ENCODE results near the gene COL4A6.
A peak's percentile ranks its signal among the peaks of the same experiment; 100 is the strongest.
"Not testable (repeated sequence)": the region's sequence is repeated elsewhere in the genome, so short reads cannot be mapped to it uniquely, and the experiment has no call there.

COL4A6 gene

DNA sequence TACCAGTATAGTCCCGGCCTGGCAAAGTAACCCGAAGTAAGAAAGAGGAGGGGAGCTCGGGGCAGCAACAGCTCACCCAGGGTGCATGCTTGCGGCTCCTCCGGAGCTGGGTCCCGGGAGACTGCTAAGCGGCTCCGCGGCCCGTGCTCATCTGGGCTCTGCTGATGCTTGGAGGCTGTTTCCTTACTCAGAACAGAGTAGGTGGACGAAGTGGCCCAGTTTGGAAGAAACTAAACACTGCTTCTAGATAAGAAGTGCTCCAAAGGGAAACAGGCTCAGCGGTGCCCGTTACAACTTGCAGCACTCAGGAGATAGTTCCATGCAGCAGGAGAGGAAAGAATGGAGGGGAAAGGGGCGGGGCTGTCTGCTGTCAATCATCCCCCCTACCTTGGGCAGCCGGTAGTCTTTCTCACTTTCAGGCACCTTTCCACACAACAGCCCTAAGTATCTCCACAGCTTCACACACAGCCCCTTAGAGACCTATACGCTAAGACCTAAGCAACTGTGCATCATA, at the start of gene COL4A6:
TSS of gene COL4A6 (minus strand) at position 313 of the 514 bp plus-strand sequence. CDS start at position 87, 226 bp downstream.
- Histone ChIP-seq H3K27me3 (ENCODE audit: control insufficient read depth in 1 of 2, insufficient read depth in 2 of 2, low read length in 2 of 2) (peaks cover 14 to 24% of the 10 kb centered on the region in 2 donors), H3K4me3 (ENCODE audit: low read depth in 1 of 2, low read length in 2 of 2) (no peak within 1 kb of the TSS), H3K4me1 (ENCODE audit: insufficient read depth, low read length) (no peaks in the 10 kb centered on the region), H3K9ac (ENCODE audit: low read length) (no peak within 1 kb of the TSS), H3K9me3 (ENCODE audit: low read length) (no peaks in the 10 kb centered on the region), H3K27ac (ENCODE audit: low read depth, low read length) (no peak within 1 kb of the TSS), H3K36me3 (ENCODE audit: insufficient read depth, low read length) (no peaks in the 10 kb centered on the region)

DNA sequence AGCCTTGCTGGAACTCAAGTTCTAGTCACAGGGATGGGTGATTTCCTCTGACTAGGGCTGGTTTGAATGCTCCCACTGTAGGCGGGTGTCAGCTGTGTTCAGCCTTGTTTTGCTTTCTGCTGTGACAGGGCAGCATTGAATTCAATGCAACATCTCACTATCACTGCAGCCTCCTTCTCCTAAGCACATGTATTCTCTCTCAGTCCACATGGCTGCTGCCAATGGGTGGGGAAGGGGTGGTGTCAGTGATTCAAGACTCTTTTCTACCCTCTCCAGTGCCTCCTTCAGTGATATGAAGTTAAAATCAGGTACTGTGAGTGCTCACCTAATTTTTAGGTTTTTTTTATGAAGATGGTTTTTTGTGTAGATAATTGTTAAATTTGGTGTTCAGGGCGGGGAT, 47.7 kb upstream of the COL4A6 start:
- Histone ChIP-seq H3K4me3 (ENCODE audit: low read depth in 1 of 2, low read length in 2 of 2) (no peak overlapping the region), H3K9me3 (ENCODE audit: low read length) (no peaks in the 10 kb centered on the region), H3K4me1 (ENCODE audit: insufficient read depth, low read length) (no peaks in the 10 kb centered on the region), H3K36me3 (ENCODE audit: insufficient read depth, low read length) (no peaks in the 10 kb centered on the region), H3K27ac (ENCODE audit: low read depth, low read length) (no peak overlapping the region), H3K9ac (ENCODE audit: low read length) (no peak overlapping the region), H3K27me3 (ENCODE audit: control insufficient read depth in 1 of 2, insufficient read depth in 2 of 2, low read length in 2 of 2) (no peaks in the 10 kb centered on the region)

DNA sequence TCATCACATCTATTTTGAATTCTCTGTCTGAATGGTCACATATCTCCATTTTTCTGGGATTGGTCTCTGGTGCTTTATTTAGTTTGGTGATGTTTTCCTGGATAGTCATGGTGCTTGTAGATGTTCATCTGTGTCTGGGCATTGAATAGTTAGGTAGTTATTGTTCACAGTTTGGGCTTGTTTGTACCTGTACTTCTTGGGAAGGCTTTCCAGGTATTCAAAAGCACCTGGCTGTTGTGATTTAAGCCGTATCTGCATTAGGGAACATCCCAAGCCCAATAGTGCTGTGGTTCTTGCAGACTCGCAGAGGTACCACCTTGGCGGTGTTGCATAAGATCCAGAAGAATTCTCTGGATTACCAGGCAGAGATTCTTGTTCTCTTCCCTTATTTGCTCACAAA, 46.0 kb upstream of the COL4A6 start:
- no peak overlapping the region for H3K27ac ChIP-seq (ENCODE audit: low read depth, low read length)
- no peaks in the 10 kb centered on the region for H3K36me3 ChIP-seq (ENCODE audit: insufficient read depth, low read length)
- H3K27me3 ChIP-seq (ENCODE audit: control insufficient read depth in 1 of 2, insufficient read depth in 2 of 2, low read length in 2 of 2) = no peaks in the 10 kb centered on the region
- H3K4me1 ChIP-seq (ENCODE audit: insufficient read depth, low read length) = no peaks in the 10 kb centered on the region
- no peak overlapping the region for H3K9ac ChIP-seq (ENCODE audit: low read length)
- no peak overlapping the region for H3K4me3 ChIP-seq (ENCODE audit: low read depth in 1 of 2, low read length in 2 of 2)
- H3K9me3 ChIP-seq (ENCODE audit: low read length) = no peaks in the 10 kb centered on the region

DNA sequence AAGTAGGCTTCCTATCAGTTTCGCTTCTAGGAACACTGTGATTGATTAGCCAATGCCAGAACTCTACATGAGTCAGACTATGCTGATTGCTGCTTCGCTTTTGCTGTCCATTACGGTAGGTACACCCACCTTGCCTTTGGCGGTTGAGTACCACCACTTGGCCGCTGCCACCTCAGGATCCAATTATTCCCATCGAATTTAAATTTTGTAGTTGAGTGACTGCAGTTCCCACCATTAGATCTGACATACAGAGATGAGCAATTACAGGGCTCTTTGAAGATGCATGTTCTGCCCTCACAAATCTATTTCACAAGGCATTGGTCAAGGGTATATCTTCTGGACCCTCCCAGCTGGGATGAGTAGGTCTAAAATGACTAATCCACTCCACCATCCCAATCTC, 43.3 kb upstream of the COL4A6 start:
- not testable (repeated sequence) for H3K27me3 ChIP-seq (ENCODE audit: control insufficient read depth in 1 of 2, insufficient read depth in 2 of 2, low read length in 2 of 2); H3K9me3 ChIP-seq (ENCODE audit: low read length); H3K27ac ChIP-seq (ENCODE audit: low read depth, low read length); H3K4me3 ChIP-seq (ENCODE audit: low read depth in 1 of 2, low read length in 2 of 2); H3K4me1 ChIP-seq (ENCODE audit: insufficient read depth, low read length); H3K9ac ChIP-seq (ENCODE audit: low read length); H3K36me3 ChIP-seq (ENCODE audit: insufficient read depth, low read length)

DNA sequence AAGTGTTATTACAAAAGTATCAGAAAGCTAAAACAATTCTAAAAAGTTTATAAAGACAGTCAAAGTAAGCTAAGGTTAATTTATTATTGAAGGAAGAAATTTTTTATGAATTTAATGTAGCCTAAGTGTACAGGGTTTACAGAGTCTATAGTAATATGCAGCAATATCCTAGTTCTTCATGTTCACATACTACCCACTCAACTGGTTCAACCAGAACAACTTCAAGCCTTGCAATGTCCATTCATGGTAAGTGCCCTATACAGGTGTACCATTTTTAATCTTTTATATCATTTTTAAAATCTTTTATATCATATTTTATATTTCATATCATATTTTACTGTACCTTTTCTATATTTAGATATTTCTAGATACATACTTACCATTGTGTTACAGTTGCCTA, 35.8 kb upstream of the COL4A6 start:
- no peak overlapping the region for H3K27ac ChIP-seq (ENCODE audit: low read depth, low read length)
- H3K4me1 ChIP-seq (ENCODE audit: insufficient read depth, low read length) = no peaks in the 10 kb centered on the region
- no peak overlapping the region for H3K9ac ChIP-seq (ENCODE audit: low read length)
- H3K9me3 ChIP-seq (ENCODE audit: low read length) = no peaks in the 10 kb centered on the region
- peaks cover 0 to 3% of the 10 kb centered on the region in 2 donors for H3K27me3 ChIP-seq (ENCODE audit: control insufficient read depth in 1 of 2, insufficient read depth in 2 of 2, low read length in 2 of 2)
- H3K36me3 ChIP-seq (ENCODE audit: insufficient read depth, low read length) = no peaks in the 10 kb centered on the region
- H3K4me3 ChIP-seq (ENCODE audit: low read depth in 1 of 2, low read length in 2 of 2) = no peak overlapping the region

DNA sequence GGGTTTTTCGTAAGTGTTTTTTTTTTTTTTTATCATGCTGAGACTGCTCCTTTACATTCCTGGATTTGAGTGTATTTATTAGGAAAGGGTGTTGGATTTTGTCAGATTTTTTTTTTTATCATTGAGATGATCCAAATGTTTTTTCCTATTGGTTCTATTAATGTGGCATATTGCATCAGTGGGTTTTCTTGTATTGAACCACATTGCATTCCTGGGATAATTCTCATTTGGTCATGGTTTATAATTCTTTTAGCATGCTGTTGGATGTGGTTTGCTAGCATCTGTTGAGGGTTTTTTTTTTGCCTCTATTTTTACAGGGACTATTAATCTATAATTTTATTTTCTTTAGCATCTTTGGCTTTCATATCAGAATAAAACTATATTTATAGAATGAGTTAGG, 30.3 kb upstream of the COL4A6 start:
- H3K36me3 ChIP-seq (ENCODE audit: insufficient read depth, low read length) = no peaks in the 10 kb centered on the region
- no peak overlapping the region for H3K4me3 ChIP-seq (ENCODE audit: low read depth in 1 of 2, low read length in 2 of 2)
- H3K9me3 ChIP-seq (ENCODE audit: low read length) = no peaks in the 10 kb centered on the region
- H3K9ac ChIP-seq (ENCODE audit: low read length) = no peak overlapping the region
- no peaks in the 10 kb centered on the region for H3K4me1 ChIP-seq (ENCODE audit: insufficient read depth, low read length)
- H3K27me3 ChIP-seq (ENCODE audit: control insufficient read depth in 1 of 2, insufficient read depth in 2 of 2, low read length in 2 of 2) = peaks cover 0 to 3% of the 10 kb centered on the region in 2 donors
- H3K27ac ChIP-seq (ENCODE audit: low read depth, low read length) = peak overlapping the region; percentile 7

DNA sequence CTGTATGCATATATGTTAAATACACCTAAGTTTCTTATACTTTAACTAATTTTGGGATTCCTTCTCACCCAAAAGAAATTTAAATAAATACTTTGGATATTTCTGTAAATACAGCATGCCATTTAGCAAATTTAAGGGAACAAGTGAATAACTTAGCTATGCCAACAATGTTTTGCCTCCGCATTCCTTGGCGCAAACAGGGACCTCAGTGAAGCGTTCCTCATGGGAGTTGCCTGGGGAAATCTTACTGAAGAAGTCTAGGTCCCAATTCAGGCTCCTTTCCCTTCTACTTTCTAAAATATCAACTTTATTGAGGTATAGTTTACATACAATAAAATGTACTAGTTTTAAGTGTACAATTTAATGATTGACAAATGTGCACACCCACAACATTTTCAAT, 26.4 kb upstream of the COL4A6 start:
- Histone ChIP-seq H3K4me1 (ENCODE audit: insufficient read depth, low read length) (no peaks in the 10 kb centered on the region), H3K27ac (ENCODE audit: low read depth, low read length) (no peak overlapping the region), H3K27me3 (ENCODE audit: control insufficient read depth in 1 of 2, insufficient read depth in 2 of 2, low read length in 2 of 2) (no peaks in the 10 kb centered on the region), H3K4me3 (ENCODE audit: low read depth in 1 of 2, low read length in 2 of 2) (no peak overlapping the region), H3K36me3 (ENCODE audit: insufficient read depth, low read length) (no peaks in the 10 kb centered on the region), H3K9ac (ENCODE audit: low read length) (no peak overlapping the region), H3K9me3 (ENCODE audit: low read length) (no peaks in the 10 kb centered on the region)

DNA sequence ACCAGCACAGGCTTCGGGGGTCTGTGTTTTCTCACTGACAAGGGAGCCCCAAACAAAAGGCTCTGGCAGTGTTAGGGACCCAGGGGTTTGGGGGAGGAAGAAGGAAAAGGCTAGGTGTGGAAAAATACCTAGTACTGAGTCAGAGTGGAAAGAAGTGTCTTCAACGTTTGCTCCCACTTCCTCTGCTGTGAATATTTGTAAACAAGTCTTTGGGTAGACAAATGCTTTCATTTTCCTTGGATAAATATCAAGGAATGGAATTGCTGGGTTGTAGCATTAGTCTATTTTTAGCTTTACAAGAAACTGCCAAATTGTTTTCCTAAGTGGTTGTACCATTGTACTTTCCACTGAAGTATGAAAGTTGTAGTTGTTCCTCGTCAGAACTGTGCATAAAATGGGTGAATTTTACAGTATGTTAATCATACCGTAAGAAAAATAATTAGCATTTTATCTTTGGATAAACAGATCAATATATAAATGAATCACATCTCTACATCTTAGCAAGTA, 18.8 kb upstream of the COL4A6 start:
- Histone ChIP-seq H3K9ac (ENCODE audit: low read length) (no peak overlapping the region), H3K4me1 (ENCODE audit: insufficient read depth, low read length) (no peaks in the 10 kb centered on the region), H3K27me3 (ENCODE audit: control insufficient read depth in 1 of 2, insufficient read depth in 2 of 2, low read length in 2 of 2) (no peaks in the 10 kb centered on the region), H3K36me3 (ENCODE audit: insufficient read depth, low read length) (no peaks in the 10 kb centered on the region), H3K9me3 (ENCODE audit: low read length) (no peaks in the 10 kb centered on the region), H3K4me3 (ENCODE audit: low read depth in 1 of 2, low read length in 2 of 2) (no peak overlapping the region), H3K27ac (ENCODE audit: low read depth, low read length) (no peak overlapping the region)

DNA sequence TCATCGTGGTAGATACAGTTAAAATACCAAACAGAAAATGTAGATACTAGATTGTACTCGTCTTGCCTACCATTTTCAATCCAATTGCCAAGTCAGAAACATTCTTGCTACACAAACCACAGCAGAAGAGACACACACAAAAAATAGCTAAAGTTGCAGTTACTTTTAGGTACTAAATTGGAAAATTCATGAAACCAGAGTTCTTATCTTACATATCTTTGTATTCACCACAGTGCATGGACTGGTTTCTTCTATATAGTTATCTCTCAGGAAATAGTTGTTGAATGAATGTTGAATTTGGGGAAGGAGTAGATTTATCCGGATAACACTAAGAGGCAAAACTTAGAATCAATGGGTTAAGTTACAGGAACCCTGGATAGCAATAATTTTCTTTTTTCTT, 15.6 kb upstream of the COL4A6 start:
- no peaks in the 10 kb centered on the region for H3K36me3 ChIP-seq (ENCODE audit: insufficient read depth, low read length)
- H3K27me3 ChIP-seq (ENCODE audit: control insufficient read depth in 1 of 2, insufficient read depth in 2 of 2, low read length in 2 of 2) = no peaks in the 10 kb centered on the region
- H3K9me3 ChIP-seq (ENCODE audit: low read length) = no peaks in the 10 kb centered on the region
- no peaks in the 10 kb centered on the region for H3K4me1 ChIP-seq (ENCODE audit: insufficient read depth, low read length)
- no peak overlapping the region for H3K4me3 ChIP-seq (ENCODE audit: low read depth in 1 of 2, low read length in 2 of 2)
- no peak overlapping the region for H3K27ac ChIP-seq (ENCODE audit: low read depth, low read length)
- no peak overlapping the region for H3K9ac ChIP-seq (ENCODE audit: low read length)

DNA sequence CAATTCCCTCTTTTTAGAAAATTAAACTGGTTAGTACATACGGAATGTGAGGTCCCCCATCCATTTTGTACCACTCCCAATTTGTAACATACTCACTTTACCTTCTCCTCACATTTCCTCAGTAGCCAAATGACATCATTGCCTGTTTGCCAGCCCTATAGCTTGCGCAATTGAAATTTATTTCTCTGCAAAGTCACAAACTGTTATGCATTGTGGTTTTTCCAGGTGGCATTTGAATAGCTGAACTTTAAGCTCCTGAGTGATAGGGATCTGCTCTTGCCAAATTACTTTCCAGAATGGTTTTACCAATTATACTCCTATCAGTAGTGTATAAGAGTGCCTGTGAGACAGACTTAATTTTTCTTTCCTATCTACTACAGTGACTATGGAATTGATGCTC, 9.1 kb upstream of the COL4A6 start:
- Histone ChIP-seq H3K9ac (ENCODE audit: low read length) (no peak overlapping the region), H3K36me3 (ENCODE audit: insufficient read depth, low read length) (no peaks in the 10 kb centered on the region), H3K4me1 (ENCODE audit: insufficient read depth, low read length) (no peaks in the 10 kb centered on the region), H3K9me3 (ENCODE audit: low read length) (no peaks in the 10 kb centered on the region), H3K27ac (ENCODE audit: low read depth, low read length) (no peak overlapping the region), H3K27me3 (ENCODE audit: control insufficient read depth in 1 of 2, insufficient read depth in 2 of 2, low read length in 2 of 2) (no peaks in the 10 kb centered on the region), H3K4me3 (ENCODE audit: low read depth in 1 of 2, low read length in 2 of 2) (no peak overlapping the region)

DNA sequence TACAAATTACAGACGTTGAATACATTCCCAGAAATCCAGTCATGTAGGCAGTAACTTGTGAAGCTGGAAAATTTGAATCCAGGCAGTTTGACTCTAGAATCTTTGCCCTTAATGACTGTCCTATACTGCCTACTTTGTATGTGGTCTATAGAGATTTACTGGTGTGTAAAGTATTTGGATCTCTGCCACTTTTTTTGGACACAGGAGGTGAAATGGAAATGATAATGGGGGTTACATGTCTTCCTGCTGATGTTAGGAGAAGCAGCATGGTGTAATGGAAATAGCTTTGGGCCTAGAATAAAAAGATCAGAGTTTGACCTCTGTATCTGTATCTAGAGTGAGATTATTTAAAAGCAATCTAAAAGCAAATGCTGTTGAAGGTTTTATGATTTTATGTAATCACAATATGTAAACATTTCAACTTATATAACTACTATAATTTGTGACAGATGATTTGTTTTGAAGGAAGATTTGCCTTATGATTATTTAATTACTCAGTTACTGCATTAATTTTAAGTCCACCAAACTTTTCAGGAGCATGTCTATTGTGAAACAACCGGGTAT, 4.8 kb upstream of the COL4A6 start:
- Histone ChIP-seq H3K4me3 (ENCODE audit: low read depth in 1 of 2, low read length in 2 of 2) (no peak overlapping the region), H3K4me1 (ENCODE audit: insufficient read depth, low read length) (no peaks in the 10 kb centered on the region)

More for the DNA sequence above, 4.8 kb upstream of the COL4A6 start:
- H3K9me3 ChIP-seq (ENCODE audit: low read length) = no peaks in the 10 kb centered on the region
- peaks cover 14 to 20% of the 10 kb centered on the region in 2 donors for H3K27me3 ChIP-seq (ENCODE audit: control insufficient read depth in 1 of 2, insufficient read depth in 2 of 2, low read length in 2 of 2)
- no peak overlapping the region for H3K27ac ChIP-seq (ENCODE audit: low read depth, low read length)
- no peak overlapping the region for H3K9ac ChIP-seq (ENCODE audit: low read length)
- H3K36me3 ChIP-seq (ENCODE audit: insufficient read depth, low read length) = no peaks in the 10 kb centered on the region
